Rectal smooth muscle tissue (tissue), 1 donor: ENCODE results near the gene MSRB3.
"Not testable (repeated sequence)": the region's sequence is repeated elsewhere in the genome, so short reads cannot be mapped to it uniquely, and the experiment has no call there.

Experiments used
- H3K27ac ChIP-seq: one replicate; pipeline ENCODE4 v1.7.0; 2013; ENCODE audit warnings: low read depth, low read length, inconsistent platforms
- H3K27me3 ChIP-seq: one replicate; pipeline ENCODE4 v1.7.0; 2013; ENCODE audit warnings: low read length; ENCODE audit not compliant: control insufficient read depth, insufficient read depth
- H3K36me3 ChIP-seq: one replicate; pipeline ENCODE4 v1.7.0; 2013; ENCODE audit warnings: low read length; ENCODE audit not compliant: control insufficient read depth, insufficient read depth
- H3K4me1 ChIP-seq: one replicate; pipeline ENCODE4 v1.7.0; 2013; ENCODE audit warnings: low read length; ENCODE audit not compliant: control insufficient read depth, insufficient read depth
- H3K4me3 ChIP-seq: one replicate; pipeline ENCODE4 v1.7.0; 2013; ENCODE audit warnings: low read length
- H3K9ac ChIP-seq: one replicate; pipeline ENCODE4 v1.7.0; 2013; ENCODE audit warnings: low read length

MSRB3 gene

DNA sequence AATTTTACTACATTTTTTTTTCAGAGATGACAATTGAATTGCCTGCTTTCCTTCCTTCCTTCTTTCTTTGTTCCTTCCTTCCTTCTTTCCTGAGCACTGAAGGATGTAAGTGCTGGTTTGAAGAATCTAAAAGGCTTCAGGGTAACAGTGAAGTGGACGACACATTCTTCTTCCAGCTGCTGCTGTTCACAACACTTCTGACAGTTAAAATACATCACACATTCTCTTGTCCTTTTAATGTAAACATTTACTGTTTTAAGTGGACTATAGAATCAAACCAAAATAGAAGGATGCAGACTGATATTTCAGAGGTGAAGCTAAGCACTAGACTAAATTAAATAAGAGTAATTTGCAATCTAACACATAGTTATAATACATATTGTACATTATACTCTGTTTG lies 151.5 kb downstream of the MSRB3 start:
- Histone ChIP-seq H3K4me3 (no peak overlapping the region), H3K4me1 (peaks cover 7% of the 10 kb centered on the region), H3K27ac (no peak overlapping the region), H3K27me3 (no peaks in the 10 kb centered on the region), H3K36me3 (no peaks in the 10 kb centered on the region), H3K9ac (no peak overlapping the region)

DNA sequence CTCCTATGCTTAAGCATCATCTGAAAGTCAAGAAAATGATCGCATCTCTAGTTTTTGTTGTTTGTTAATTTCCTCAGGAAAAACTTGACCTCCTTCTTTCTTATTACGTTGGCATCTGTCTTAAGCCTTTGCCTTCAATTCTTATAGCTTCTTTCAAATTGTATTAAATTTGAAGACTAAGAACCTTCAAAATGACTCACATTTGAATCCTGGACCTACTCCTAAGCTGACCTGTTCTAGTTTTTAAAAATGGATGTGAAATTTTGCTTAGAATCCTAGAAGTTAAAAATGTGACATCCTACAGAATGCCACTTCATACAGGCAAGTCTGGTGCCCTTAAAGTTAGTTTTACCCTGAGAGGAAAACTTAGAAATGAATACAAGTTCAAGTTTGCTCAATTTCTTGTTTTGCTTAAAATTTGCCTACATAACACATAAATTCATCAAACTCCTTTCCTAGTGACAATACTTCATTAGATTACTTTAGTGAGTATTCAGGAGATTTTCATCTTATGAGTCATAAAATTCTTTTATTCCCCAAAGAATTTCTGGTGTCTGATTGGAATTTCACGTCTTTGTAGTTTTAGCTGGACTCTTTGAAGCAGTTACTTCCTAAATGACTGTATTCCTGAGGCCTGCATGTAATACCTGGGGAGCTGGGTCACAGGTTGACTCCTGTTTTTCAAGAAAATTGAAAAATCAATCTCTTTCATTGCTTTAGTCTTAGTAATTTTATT lies 152.3 kb downstream of the MSRB3 start:
- no peak overlapping the region for H3K4me3 ChIP-seq
- H3K9ac ChIP-seq, result no peak overlapping the region
- H3K27me3 ChIP-seq, result no peaks in the 10 kb centered on the region
- peaks cover 7% of the 10 kb centered on the region for H3K4me1 ChIP-seq
- no peaks in the 10 kb centered on the region for H3K36me3 ChIP-seq
- no peak overlapping the region for H3K27ac ChIP-seq

DNA sequence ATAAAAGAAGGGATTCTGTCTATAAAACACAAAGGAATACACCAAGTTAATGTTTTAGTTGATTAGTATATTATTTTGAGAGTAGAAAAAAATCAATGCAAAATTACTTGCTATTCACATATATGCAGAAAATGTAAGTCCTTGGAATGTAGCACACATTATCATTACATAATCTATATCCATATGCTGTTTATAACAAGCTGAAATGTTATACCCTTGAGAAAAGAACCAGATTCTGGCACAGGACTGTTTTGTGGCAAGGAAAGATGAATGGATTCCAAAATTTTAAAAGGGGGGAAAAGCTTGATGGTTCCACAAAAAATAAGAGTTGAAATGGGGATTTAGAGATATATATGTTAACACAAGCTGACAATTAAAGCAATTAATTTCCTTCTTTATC lies 153.6 kb downstream of the MSRB3 start:
- Histone ChIP-seq H3K9ac (no peak overlapping the region), H3K27me3 (no peaks in the 10 kb centered on the region), H3K4me3 (no peak overlapping the region), H3K27ac (no peak overlapping the region), H3K4me1 (peaks cover 7% of the 10 kb centered on the region), H3K36me3 (no peaks in the 10 kb centered on the region)

DNA sequence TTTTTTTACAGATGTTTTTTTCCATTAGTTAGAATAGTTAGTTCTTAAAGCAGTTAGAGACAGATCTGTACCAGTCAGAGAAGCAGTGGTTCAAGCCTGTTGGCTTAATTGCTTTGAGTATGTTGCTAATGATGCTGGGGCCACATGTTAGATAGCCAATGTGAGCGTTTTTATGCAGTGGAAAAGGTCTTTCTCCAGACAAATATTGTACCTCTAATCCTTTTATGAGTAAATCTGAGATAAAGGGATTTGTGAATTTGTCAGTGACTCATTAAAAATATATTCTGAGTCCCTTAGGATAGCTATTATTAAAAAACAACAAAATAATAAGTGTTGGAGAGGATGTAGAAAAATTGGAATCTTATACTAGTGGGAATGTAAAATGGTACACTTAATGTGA lies 154.2 kb downstream of the MSRB3 start:
- Histone ChIP-seq H3K36me3 (no peaks in the 10 kb centered on the region), H3K4me3 (no peak overlapping the region), H3K9ac (no peak overlapping the region), H3K27me3 (no peaks in the 10 kb centered on the region), H3K27ac (no peak overlapping the region), H3K4me1 (peaks cover 7% of the 10 kb centered on the region)

DNA sequence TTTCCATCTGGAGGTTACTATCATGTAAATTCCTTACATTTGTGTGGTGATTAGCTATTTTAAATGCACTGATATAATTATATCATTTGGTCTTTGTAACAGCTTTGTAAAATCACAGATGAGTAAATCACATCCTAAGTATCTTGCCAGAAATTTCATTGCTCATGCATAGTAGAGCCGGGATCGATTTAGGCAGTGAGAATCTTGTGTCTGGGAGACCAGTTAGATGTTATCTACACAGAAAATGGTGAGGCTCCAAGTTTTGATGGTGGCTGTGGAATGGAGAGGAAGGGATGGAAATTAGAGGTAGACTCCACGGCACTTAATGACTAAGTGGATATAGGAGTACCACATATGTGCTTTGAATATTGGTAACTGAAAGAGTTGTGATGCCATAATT lies 156.3 kb downstream of the MSRB3 start:
- Histone ChIP-seq H3K36me3 (no peaks in the 10 kb centered on the region), H3K4me3 (no peak overlapping the region), H3K27me3 (no peaks in the 10 kb centered on the region), H3K4me1 (peaks cover 7% of the 10 kb centered on the region), H3K27ac (no peak overlapping the region), H3K9ac (no peak overlapping the region)

DNA sequence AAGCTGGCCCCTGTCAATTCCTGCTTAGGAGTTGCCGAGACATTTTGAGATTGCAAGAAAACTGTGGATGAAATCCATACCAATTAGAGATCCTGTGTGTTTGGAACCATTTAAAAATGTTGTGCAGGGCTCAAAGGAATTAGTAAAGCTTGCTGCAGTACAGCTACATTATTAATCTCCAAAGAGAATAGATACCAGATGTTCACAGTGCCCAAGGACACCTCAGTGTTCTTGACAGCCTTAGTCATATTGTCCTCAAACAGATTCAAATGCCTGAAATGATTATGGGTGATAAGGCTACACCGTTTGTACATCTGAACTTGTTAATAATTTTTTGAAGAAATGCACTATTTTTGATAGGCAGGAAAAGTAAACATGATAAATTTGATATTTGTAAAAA lies 164.6 kb downstream of the MSRB3 start:
- Histone ChIP-seq H3K9ac (no peak overlapping the region), H3K36me3 (no peaks in the 10 kb centered on the region), H3K4me3 (no peak overlapping the region), H3K4me1 (no peaks in the 10 kb centered on the region), H3K27me3 (no peaks in the 10 kb centered on the region), H3K27ac (no peak overlapping the region)

DNA sequence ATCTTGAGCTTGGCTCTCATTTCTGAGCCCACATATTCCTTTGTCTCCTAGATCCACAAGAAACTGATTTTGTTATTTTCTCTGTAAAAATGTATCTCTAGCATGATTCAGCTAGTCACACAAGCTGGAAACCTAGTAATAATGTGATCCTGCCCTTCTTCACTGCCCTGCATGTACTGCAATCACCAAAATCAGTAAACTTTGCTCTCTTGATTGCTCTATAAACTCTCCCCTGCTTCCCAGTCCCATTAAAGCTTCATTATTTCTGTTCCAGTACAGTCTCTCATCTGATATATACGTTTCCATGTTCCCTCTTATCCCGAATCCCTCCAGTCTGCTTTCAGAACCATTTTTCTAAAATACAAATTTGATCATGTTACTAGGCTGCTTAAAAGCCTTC lies 166.5 kb downstream of the MSRB3 start:
- H3K27ac ChIP-seq, result no peak overlapping the region
- H3K9ac ChIP-seq, result no peak overlapping the region
- H3K36me3 ChIP-seq, result no peaks in the 10 kb centered on the region
- no peaks in the 10 kb centered on the region for H3K4me1 ChIP-seq
- H3K27me3 ChIP-seq, result no peaks in the 10 kb centered on the region
- no peak overlapping the region for H3K4me3 ChIP-seq

DNA sequence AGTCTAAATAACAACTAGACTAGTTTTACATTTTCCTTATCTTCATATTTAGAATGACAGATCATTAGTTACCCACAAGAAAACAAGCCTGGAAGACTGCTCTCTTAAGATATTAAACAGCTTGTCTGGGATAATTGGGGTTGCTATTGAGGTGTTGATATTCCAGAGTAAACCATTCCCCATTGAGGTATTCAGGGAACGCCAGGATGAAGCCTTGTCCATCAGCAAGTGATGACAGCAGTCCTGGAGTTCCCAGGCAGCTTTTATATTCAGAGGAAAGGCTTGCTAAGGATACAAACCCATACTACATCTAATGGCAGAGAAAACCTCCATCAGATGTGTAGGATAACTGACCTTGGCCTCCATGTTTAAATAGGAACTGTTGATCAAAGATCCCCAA lies 168.4 kb downstream of the MSRB3 start:
- Histone ChIP-seq H3K4me3 (no peak overlapping the region), H3K27ac (no peak overlapping the region), H3K4me1 (no peaks in the 10 kb centered on the region), H3K9ac (no peak overlapping the region), H3K36me3 (no peaks in the 10 kb centered on the region), H3K27me3 (no peaks in the 10 kb centered on the region)

DNA sequence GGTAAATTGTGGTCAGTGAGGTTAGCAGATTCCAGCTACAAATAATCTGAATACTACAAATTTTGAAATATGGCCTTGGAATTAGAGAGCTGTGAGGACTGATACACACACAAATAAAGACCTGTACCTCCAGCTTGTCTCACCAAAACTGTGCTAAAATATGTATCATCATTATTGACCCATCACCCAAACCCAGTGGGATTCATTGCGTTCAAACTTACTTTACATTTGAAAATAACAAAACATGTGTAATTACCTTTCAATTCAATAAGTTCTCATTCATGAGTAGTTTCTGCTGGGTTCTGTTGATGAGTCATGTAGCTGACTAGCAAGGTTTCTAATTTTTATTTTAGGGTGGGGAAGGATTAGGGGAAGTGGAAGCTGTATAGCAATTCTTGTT lies 170.9 kb downstream of the MSRB3 start:
- Histone ChIP-seq H3K4me3 (no peak overlapping the region), H3K9ac (no peak overlapping the region), H3K36me3 (peaks cover under 1% of the 10 kb centered on the region), H3K27me3 (no peaks in the 10 kb centered on the region), H3K27ac (no peak overlapping the region), H3K4me1 (no peaks in the 10 kb centered on the region)

DNA sequence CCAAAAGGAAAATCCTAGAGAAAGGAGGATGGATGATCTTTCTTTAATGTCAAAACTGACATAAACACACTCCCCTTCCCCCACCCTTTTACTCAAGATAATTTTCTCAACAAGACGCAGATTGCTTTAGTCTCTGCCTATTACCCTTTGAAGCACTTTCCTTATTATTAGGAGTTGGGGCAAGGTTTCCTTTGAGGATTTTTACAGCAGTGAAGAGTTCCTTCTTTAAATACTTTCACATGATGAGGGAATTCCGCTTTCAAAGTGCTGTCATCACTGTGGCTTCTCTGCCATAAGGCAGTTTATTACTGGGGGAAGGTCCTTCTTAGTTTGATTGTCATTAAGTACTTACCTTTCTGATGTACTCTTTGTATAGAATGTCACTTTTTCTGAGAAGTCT lies 172.1 kb downstream of the MSRB3 start:
- Histone ChIP-seq H3K4me3 (no peak overlapping the region), H3K9ac (no peak overlapping the region), H3K4me1 (no peaks in the 10 kb centered on the region), H3K27ac (no peak overlapping the region), H3K36me3 (peaks cover 3% of the 10 kb centered on the region), H3K27me3 (no peaks in the 10 kb centered on the region)

DNA sequence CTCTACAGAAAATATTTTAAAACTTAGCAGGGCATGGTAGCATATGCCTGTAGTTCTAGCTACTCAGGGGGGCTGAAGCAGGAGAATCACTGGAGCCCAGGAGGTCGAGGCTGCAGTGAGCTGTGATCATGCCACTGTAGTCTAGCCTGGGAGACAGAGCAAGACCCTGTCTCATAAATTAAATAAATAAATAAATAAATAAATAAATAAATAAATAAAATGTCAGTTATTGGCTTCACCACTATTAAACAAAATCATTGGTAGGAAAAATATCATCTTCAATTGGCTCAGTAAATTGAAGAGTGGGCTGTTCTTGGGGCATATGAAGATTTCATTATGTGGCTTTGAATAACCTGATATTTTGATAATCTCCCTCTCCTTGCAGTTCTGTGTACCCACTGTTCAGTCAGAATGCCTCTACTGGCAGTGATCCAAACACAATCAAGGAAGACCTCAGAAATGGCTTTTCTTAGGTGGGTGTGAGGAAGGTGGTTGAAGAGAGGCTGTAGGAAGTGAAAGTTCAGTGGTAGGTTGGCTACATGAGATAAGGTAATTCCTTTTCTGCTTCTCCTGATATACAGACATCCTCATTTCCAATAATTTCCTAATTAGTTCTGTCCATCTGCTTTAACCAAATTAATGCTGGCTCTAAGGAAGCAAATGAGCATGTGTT lies 175.8 kb downstream of the MSRB3 start:
- H3K27ac ChIP-seq, result no peak overlapping the region
- peaks cover 3% of the 10 kb centered on the region for H3K36me3 ChIP-seq

DNA sequence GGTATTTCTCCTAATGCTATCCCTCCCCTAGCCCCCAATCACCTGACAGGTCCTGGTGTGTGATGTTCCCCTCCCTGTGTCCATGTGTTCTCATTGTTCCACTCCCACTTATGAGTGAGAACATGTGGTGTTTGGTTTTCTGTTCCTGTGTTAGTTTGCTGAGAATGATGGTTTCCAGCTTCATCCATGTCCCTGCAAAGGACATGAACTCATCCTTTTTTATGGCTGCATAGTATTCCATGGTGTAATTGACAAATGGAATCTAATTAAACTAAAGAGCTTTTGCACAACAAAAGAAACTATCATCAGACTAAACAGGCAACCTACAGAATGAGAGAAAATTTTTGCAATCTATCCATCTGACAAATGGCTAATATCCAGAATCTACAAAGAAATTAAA lies 178.9 kb downstream of the MSRB3 start:
- H3K36me3 ChIP-seq, H3K27me3 ChIP-seq, H3K27ac ChIP-seq, H3K4me3 ChIP-seq, H3K9ac ChIP-seq, H3K4me1 ChIP-seq: not testable (repeated sequence)

More for the DNA sequence above, 175.8 kb downstream of the MSRB3 start:
- Histone ChIP-seq H3K27me3 (no peaks in the 10 kb centered on the region), H3K9ac (no peak overlapping the region), H3K4me1 (no peaks in the 10 kb centered on the region), H3K4me3 (no peak overlapping the region)

DNA sequence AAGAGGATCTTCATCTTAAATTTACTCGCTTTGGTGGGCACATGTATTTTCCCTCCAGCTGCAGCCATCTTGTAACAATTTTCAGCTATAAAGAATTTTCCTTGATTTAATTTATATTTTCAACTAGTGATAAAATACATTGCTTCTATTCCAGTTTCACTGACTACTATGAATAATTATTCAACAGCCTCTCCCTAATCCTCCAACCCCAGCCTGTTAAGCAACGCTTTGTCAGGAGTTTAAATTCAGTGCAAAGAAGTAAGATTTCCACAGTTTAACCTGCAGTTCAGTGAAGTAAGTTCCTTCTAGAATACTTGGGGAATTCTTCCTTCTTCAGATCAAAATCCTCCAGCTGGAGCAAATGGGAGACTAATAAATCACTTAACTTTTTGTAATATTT lies 180.2 kb downstream of the MSRB3 start:
- Histone ChIP-seq H3K9ac (no peak overlapping the region), H3K4me3 (no peak overlapping the region), H3K36me3 (peaks cover 3% of the 10 kb centered on the region), H3K27ac (no peak overlapping the region), H3K4me1 (no peaks in the 10 kb centered on the region), H3K27me3 (no peaks in the 10 kb centered on the region)
